Tibial artery (tissue), 4 donors: ENCODE results near the gene PLPP6.
"Not testable (repeated sequence)": the region's sequence is repeated elsewhere in the genome, so short reads cannot be mapped to it uniquely, and the experiment has no call there.

Experiments
- DNase-seq, 2 donors: peaks; one replicate each; pipeline ENCODE4 v3.0.0-alpha.2; 2019
- H3K27ac ChIP-seq, 2 donors: fragments of 200-600 bp; sonication (generic) in 1 of 2; 1 replicate in 1 of 2; 2 replicates in 1 of 2; pipeline ENCODE4 v1.5.1; 2018 to 2019; ENCODE audit warnings: mild to moderate bottlenecking in 1 of 2
- H3K27me3 ChIP-seq, 2 donors: fragments of 200-600 bp; sonication (generic) in 1 of 2; one replicate each; pipeline versions ENCODE4 v1.5.1 to v1.6.0; 2016 to 2019
- H3K36me3 ChIP-seq, 3 donors: fragments of 200-600 bp; sonication (generic) in 2 of 3; one replicate each; pipeline ENCODE4 v1.5.1; 2016 to 2019; ENCODE audit warnings: mild to moderate bottlenecking in 2 of 3
- H3K4me1 ChIP-seq, 4 donors: fragments of 200-600 bp; sonication (generic) in 2 of 4; 1 replicate in 3 of 4; 2 replicates in 1 of 4; pipeline ENCODE4 v1.5.1; 2016 to 2019
- H3K4me3 ChIP-seq, 2 donors: fragments of 200-600 bp; sonication (generic) in 1 of 2; 1 replicate in 1 of 2; 2 replicates in 1 of 2; pipeline ENCODE4 v1.5.1; 2018 to 2019; ENCODE audit warnings: mild to moderate bottlenecking in 2 of 2
- H3K9me3 ChIP-seq, 3 donors: fragments of 200-600 bp; sonication (generic) in 1 of 3; one replicate each; pipeline ENCODE4 v1.5.1; 2016 to 2019
- intact Hi-C: fragments of 100-400 bp; cut with DNase I; formaldehyde crosslinking; loops from one replicate; pipeline ENCODE4 v1.15.0; 2023; ENCODE audit warnings: low total_unique reads
- TF ChIP-seq, protein P1 (sequence below), 2 experiments: fragments of 200-600 bp in 1 of 2; fragments of 450-650 bp in 1 of 2; IDR thresholded peaks; one replicate each; pipeline ENCODE4 v1.5.1; 2017 to 2019; ENCODE audit warnings: antibody characterized with exemption in 2 of 2, mild to moderate bottlenecking in 1 of 2, moderate library complexity in 1 of 2

PLPP6 gene

DNA sequence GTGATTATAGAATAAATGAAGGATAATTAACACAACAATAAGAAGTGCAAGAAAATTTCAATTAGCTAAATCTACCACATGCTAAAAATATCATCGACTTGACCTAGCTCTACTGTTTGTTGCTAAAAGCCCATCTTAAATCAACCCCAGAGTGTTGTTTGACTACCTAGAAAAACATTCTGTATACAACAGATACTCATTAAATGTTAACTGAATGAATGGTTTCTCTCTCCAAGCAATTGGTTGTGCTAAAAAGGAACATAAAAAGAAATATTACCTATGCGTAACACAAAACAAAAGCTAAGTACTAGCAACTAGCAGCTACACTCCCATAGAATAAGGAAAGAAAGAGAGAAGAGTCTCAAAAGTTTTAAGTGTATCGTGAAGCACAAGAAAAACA lies 5.5 kb upstream of the PLPP6 start:
- TF ChIP-seq, protein P1, sequence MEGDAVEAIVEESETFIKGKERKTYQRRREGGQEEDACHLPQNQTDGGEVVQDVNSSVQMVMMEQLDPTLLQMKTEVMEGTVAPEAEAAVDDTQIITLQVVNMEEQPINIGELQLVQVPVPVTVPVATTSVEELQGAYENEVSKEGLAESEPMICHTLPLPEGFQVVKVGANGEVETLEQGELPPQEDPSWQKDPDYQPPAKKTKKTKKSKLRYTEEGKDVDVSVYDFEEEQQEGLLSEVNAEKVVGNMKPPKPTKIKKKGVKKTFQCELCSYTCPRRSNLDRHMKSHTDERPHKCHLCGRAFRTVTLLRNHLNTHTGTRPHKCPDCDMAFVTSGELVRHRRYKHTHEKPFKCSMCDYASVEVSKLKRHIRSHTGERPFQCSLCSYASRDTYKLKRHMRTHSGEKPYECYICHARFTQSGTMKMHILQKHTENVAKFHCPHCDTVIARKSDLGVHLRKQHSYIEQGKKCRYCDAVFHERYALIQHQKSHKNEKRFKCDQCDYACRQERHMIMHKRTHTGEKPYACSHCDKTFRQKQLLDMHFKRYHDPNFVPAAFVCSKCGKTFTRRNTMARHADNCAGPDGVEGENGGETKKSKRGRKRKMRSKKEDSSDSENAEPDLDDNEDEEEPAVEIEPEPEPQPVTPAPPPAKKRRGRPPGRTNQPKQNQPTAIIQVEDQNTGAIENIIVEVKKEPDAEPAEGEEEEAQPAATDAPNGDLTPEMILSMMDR (IDR thresholded peaks at IDR 0.05) = no peak
- intact Hi-C loops = no loop called here
- Histone ChIP-seq H3K4me3 (no peak overlapping the region), H3K27ac (no peak overlapping the region), H3K4me1 (peaks cover 0 to 8% (median 1%) of the 10 kb centered on the region in 4 donors), H3K27me3 (no peaks in the 10 kb centered on the region), H3K9me3 (no peaks in the 10 kb centered on the region), H3K36me3 (peaks cover 0 to 8% (median 0%) of the 10 kb centered on the region in 3 donors)
- no peak for DNase-seq

DNA sequence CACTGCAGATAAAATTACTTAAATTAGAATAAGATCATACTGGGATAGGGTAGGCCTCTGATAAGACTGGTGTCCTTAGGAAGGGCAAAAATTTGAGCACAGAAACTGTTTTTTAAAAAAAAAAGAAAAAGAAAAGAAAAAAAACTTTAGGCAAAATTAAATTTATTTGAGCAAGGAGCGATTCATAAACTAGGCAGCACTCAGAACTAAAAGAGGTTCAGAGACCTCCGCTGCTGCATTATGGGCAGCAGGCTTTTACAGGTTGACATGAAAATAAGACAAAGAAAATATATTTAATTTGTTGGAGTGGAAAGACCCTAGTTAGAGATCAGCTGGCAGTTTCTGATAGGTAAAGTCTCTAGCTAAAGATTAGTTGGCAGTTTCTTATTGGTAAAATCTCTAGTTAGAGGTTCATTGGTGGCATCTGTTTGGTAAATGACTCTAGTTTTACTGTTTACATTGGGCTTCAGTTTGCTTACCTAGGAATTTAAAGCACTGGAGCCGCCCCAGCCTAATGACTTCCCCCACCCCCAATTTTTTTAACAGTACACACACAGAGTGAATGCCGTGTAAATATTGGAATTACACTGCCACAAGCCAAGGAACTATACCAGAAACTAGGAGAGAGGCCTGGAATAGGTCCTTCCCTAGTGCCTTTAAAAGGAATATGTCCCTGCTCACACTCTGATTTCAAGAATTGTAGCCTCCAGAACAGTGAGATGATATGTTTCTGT lies 4.5 kb upstream of the PLPP6 start:
- DNase-seq = no peak
- Histone ChIP-seq H3K36me3 (peaks cover 0 to 8% (median 0%) of the 10 kb centered on the region in 3 donors), H3K27ac (no peak overlapping the region), H3K27me3 (no peaks in the 10 kb centered on the region), H3K4me1 (peaks cover 0 to 12% (median 3%) of the 10 kb centered on the region in 4 donors), H3K4me3 (no peak overlapping the region), H3K9me3 (no peaks in the 10 kb centered on the region)
- intact Hi-C loops = no loop called here
- TF ChIP-seq, protein P1 (IDR thresholded peaks at IDR 0.05) = no peak

DNA sequence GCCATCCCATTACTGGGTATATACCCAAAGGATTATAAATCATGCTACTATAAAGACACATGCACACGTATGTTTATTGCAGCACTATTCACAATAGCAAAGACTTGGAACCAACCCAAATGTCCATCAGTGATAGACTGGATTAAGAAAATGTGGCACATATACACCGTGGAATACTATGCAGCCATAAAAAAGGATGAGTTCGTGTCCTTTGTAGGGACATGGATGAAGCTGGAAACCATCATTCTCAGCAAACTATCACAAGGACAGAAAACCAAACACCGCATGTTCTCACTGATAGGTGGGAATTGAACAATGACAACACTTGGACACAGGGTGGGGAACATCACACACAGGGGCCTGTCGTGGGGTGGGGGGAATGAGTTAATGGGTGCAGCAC lies 1.4 kb upstream of the PLPP6 start:
- not testable (repeated sequence) for DNase-seq, H3K9me3 ChIP-seq, H3K4me3 ChIP-seq, H3K27me3 ChIP-seq, H3K36me3 ChIP-seq, H3K27ac ChIP-seq
- peaks cover 0 to 41% (median 26%) of the 10 kb centered on the region in 4 donors for H3K4me1 ChIP-seq
- intact Hi-C loops = loop anchor here (5.0 to 10.0 kb wide), 3 partner anchors 82 to 784 kb away; partner anchors contain the start of gene AK3

DNA sequence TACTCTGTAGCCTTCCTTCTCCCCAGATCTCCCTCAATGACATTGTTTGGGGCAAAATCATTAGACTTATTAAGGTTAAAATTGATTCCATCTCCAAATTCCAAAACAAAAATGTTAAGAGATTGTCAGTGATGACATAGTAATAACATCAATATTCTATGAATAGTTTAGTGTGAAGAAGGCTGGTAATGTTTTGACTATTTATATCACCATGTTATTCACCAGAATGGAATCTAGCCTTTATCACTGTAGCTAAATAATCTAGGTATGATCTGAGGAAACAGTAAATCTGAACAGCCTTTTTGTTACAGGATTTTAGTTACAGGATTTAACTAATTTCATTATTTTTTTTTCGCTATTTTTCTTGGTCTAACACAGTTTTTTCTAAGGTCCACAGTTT lies 929 bp upstream of the PLPP6 start:
- Histone ChIP-seq H3K27me3 (no peaks in the 10 kb centered on the region), H3K4me1 (peaks cover 0 to 46% (median 28%) of the 10 kb centered on the region in 4 donors), H3K9me3 (no peaks in the 10 kb centered on the region), H3K27ac (peak overlapping the region in 1 of 2 donors; percentile 89), H3K4me3 (no peak overlapping the region), H3K36me3 (no peaks in the 10 kb centered on the region)
- TF ChIP-seq, protein P1 (IDR thresholded peaks at IDR 0.05) = no peak
- no peak for DNase-seq
- intact Hi-C loops = loop anchor here (5.0 to 10.0 kb wide), 3 partner anchors 81 to 784 kb away; partner anchors contain the start of gene AK3

DNA sequence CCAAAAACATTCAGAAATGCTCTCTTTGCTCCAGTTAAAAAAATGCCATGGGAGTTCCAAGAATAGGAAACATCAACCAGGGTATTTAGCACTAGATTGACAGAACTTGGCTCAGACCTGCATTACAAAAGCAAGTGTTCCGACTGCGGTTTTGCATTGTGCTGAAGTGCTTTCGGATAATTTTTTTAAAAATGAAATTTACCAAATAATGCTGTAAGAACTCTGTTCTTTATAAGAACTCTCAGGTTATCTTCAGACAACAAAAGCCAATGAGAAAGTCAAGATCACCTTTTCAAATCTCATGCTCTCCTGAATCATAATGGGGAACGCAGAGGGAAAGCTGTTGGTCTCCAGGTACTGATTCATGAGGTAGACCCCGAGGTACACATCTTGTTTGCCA lies 483 bp upstream of the PLPP6 start:
- peaks cover 0 to 47% (median 28%) of the 10 kb centered on the region in 4 donors for H3K4me1 ChIP-seq
- no peaks in the 10 kb centered on the region for H3K9me3 ChIP-seq
- TF ChIP-seq, protein P1 (IDR thresholded peaks at IDR 0.05) = no peak
- peak overlapping the region; percentile 83 to 89 for H3K4me3 ChIP-seq
- no peak for DNase-seq
- no peaks in the 10 kb centered on the region for H3K27me3 ChIP-seq
- peak overlapping the region; percentile 81 to 89 for H3K27ac ChIP-seq
- H3K36me3 ChIP-seq = no peaks in the 10 kb centered on the region
- intact Hi-C loops = loop anchor here (5.0 to 10.0 kb wide), 3 partner anchors 81 to 783 kb away; partner anchors contain the start of gene AK3
